Measurements from ENCODE around the gene RPS6KA3. TPM values are rescaled to one million over a fixed set of nuclear protein-coding genes. Genes with fewer than 3 reads are reported as not detected.

The RPS6KA3 gene
- total RNA-seq, 1 experiment from 2014 or later = 35.5 TPM

DNA sequence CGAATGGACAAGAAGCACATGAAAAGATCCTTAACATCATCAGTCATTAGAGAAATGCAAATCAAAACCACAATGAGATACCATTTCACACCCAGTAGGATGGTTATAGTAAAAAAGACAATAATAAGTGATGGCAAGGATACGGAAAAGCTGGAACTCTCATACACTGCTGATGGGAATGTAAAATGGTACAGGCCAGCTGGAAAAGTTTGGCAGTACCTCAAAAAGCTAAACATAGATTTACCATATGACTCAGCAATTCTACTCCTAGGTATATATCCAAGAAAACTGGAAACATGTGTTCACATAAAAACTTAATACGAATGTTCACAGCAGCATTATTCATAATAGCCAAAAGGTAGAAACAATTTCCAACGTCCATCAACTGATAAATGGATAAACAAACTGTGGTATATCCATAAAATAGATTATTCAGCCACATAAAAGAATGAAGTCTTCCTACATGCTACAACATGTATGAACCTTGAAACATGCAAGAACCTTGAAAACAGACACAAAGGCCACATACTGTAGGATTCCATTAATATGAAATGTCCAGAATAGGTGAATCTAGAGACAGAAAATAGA is 11.9 kb downstream of the RPS6KA3 start (continued):
- no peak for TF ChIP-seq SRF (IDR thresholded peaks at IDR 0.05; ENCODE audit: low read depth)
- no peak for TF ChIP-seq SIN3A (IDR thresholded peaks at IDR 0.05; ENCODE audit: low read depth)
- TF ChIP-seq, protein P1, sequence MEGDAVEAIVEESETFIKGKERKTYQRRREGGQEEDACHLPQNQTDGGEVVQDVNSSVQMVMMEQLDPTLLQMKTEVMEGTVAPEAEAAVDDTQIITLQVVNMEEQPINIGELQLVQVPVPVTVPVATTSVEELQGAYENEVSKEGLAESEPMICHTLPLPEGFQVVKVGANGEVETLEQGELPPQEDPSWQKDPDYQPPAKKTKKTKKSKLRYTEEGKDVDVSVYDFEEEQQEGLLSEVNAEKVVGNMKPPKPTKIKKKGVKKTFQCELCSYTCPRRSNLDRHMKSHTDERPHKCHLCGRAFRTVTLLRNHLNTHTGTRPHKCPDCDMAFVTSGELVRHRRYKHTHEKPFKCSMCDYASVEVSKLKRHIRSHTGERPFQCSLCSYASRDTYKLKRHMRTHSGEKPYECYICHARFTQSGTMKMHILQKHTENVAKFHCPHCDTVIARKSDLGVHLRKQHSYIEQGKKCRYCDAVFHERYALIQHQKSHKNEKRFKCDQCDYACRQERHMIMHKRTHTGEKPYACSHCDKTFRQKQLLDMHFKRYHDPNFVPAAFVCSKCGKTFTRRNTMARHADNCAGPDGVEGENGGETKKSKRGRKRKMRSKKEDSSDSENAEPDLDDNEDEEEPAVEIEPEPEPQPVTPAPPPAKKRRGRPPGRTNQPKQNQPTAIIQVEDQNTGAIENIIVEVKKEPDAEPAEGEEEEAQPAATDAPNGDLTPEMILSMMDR (IDR thresholded peaks at IDR 0.05 in 2 of 3, conservative IDR thresholded peaks at IDR 0.05 in 1 of 3; ENCODE audit: borderline replicate concordance in 1 of 3, insufficient read depth in 1 of 3, low read depth in 2 of 3, low read length in 2 of 3) = no peak
- no peak for TF ChIP-seq POLR2A (IDR thresholded peaks at IDR 0.05; ENCODE audit: borderline replicate concordance, extremely low read depth, insufficient read depth, insufficient read length)
- no peak for TF ChIP-seq ZNF274 (IDR thresholded peaks at IDR 0.05; ENCODE audit: low read depth, low read length)
- TF ChIP-seq, protein P2, sequence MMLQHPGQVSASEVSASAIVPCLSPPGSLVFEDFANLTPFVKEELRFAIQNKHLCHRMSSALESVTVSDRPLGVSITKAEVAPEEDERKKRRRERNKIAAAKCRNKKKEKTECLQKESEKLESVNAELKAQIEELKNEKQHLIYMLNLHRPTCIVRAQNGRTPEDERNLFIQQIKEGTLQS (IDR thresholded peaks at IDR 0.05) = no peak
- TF ChIP-seq, protein P3, sequence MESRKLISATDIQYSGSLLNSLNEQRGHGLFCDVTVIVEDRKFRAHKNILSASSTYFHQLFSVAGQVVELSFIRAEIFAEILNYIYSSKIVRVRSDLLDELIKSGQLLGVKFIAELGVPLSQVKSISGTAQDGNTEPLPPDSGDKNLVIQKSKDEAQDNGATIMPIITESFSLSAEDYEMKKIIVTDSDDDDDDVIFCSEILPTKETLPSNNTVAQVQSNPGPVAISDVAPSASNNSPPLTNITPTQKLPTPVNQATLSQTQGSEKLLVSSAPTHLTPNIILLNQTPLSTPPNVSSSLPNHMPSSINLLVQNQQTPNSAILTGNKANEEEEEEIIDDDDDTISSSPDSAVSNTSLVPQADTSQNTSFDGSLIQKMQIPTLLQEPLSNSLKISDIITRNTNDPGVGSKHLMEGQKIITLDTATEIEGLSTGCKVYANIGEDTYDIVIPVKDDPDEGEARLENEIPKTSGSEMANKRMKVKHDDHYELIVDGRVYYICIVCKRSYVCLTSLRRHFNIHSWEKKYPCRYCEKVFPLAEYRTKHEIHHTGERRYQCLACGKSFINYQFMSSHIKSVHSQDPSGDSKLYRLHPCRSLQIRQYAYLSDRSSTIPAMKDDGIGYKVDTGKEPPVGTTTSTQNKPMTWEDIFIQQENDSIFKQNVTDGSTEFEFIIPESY (IDR thresholded peaks at IDR 0.05; ENCODE audit: extremely low read depth, insufficient replicate concordance, low read length) = no peak

DNA sequence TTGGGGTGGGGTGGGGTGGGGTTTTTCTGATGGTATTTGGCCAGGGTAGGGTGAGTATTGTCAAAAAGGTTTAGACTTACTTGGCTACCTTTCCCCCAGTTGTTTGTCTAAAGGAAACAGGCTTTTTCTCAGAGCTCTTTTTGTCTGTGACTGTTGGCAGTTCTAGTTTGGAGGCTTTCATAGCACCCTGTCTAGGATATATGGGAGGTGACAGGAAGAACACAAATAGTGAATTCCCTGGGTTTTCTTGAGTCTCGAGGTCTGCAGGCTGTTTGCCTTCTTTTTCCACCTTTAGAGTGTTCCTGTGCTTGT is 13.5 kb downstream of the RPS6KA3 start:
- no peak overlapping the region for H3K27ac ChIP-seq (ENCODE audit: low read depth, low read length)
- no peaks in the 10 kb centered on the region for H3K36me3 ChIP-seq (ENCODE audit: control insufficient read depth in 1 of 2, insufficient read depth in 2 of 2, low read length in 2 of 2)
- H3K4me1 ChIP-seq (ENCODE audit: control insufficient read depth in 1 of 2, insufficient read depth in 2 of 2, low read length in 2 of 2) = peaks cover 0 to 7% of the 10 kb centered on the region in 2 experiments; a peak in 1 of 4 replicates
- no peak overlapping the region for H3K9ac ChIP-seq (ENCODE audit: low read length)
- ChIA-PET RAD21 (ENCODE audit: low non-redundant PET in 1 of 2, low total read pairs in 2 of 2, uncharacterized antibody in 2 of 2, unreplicated experiment in 2 of 2) (interaction anchor here in 1 of 2 experiments (0.6 kb wide), 1 partner anchor 263 kb away, joined by 6 read pairs; no protein-coding TSS in a partner anchor), CTCF (interaction anchor here (0.6 to 1.5 kb wide), 5 partner anchors 185 to 1129 kb away, joined by 3 to 7 read pairs (median 3); no protein-coding TSS in a partner anchor), POLR2A (no interaction called here)
- no TSS peak for BruUV-seq (replicated peaks)
- ATAC-seq (no peak), DNase-seq (ENCODE audit: low read depth, low spot score) (no peak)
- TF ChIP-seq FOSL1 (IDR thresholded peaks at IDR 0.05; ENCODE audit: low read depth) (no peak), ZFX (IDR thresholded peaks at IDR 0.05) (no peak), ZNF274 (IDR thresholded peaks at IDR 0.05; ENCODE audit: low read depth, low read length) (no peak), POLR2A (IDR thresholded peaks at IDR 0.05; ENCODE audit: borderline replicate concordance, extremely low read depth, insufficient read depth, insufficient read length) (no peak), POLR2AphosphoS5 (IDR thresholded peaks at IDR 0.05; ENCODE audit: low read depth, low read length) (no peak), JUND (IDR thresholded peaks at IDR 0.05) (no peak), CEBPB (IDR thresholded peaks at IDR 0.05; ENCODE audit: low read depth) (no peak)
- TF ChIP-seq, protein P4, sequence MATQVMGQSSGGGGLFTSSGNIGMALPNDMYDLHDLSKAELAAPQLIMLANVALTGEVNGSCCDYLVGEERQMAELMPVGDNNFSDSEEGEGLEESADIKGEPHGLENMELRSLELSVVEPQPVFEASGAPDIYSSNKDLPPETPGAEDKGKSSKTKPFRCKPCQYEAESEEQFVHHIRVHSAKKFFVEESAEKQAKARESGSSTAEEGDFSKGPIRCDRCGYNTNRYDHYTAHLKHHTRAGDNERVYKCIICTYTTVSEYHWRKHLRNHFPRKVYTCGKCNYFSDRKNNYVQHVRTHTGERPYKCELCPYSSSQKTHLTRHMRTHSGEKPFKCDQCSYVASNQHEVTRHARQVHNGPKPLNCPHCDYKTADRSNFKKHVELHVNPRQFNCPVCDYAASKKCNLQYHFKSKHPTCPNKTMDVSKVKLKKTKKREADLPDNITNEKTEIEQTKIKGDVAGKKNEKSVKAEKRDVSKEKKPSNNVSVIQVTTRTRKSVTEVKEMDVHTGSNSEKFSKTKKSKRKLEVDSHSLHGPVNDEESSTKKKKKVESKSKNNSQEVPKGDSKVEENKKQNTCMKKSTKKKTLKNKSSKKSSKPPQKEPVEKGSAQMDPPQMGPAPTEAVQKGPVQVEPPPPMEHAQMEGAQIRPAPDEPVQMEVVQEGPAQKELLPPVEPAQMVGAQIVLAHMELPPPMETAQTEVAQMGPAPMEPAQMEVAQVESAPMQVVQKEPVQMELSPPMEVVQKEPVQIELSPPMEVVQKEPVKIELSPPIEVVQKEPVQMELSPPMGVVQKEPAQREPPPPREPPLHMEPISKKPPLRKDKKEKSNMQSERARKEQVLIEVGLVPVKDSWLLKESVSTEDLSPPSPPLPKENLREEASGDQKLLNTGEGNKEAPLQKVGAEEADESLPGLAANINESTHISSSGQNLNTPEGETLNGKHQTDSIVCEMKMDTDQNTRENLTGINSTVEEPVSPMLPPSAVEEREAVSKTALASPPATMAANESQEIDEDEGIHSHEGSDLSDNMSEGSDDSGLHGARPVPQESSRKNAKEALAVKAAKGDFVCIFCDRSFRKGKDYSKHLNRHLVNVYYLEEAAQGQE (IDR thresholded peaks at IDR 0.05; ENCODE audit: low read depth) = no peak
- TF ChIP-seq, protein P5, sequence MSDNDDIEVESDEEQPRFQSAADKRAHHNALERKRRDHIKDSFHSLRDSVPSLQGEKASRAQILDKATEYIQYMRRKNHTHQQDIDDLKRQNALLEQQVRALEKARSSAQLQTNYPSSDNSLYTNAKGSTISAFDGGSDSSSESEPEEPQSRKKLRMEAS (IDR thresholded peaks at IDR 0.05) = no peak
- H3K4me2 ChIP-seq (ENCODE audit: low read length) = no peak overlapping the region
- no peak overlapping the region for H3K4me3 ChIP-seq (replicated peaks in 1 of 2; ENCODE audit: low read depth in 1 of 2, low read length in 2 of 2)
- no peaks in the 10 kb centered on the region for H3K27me3 ChIP-seq (ENCODE audit: insufficient read depth, low read length)
- H3K9me2 ChIP-seq (ENCODE audit: insufficient read depth) = no peaks in the 10 kb centered on the region
- intact Hi-C loops (cut with micrococcal nuclease) = loop anchor here (1.0 to 10.0 kb wide), 2 partner anchors 189 to 272 kb away; no protein-coding TSS in a partner anchor
- peaks cover 33% of the 10 kb centered on the region for H3K79me2 ChIP-seq (ENCODE audit: insufficient read depth, low read length)
- no peaks in the 10 kb centered on the region for H3K9me3 ChIP-seq (ENCODE audit: control insufficient read depth in 1 of 2, insufficient read depth in 1 of 2, low read depth in 1 of 2, low read length in 2 of 2)
- H2AFZ ChIP-seq (ENCODE audit: low read depth, low read length, poor library complexity, severe bottlenecking) = no peak overlapping the region
- H4K20me1 ChIP-seq (ENCODE audit: insufficient read depth) = no peaks in the 10 kb centered on the region; the same call in 1 of the 2 replicates

All from HCT116 (cell line).